Stomach (tissue), 4 donors: ENCODE data around the gene TBX3.

Source experiments
- EP300 ChIP-seq: sonication (generic); formaldehyde crosslinking; IDR thresholded peaks from one replicate; pipeline ENCODE4 v1.6.1; 2017; ENCODE audit warnings: antibody characterized with exemption
- TF ChIP-seq, protein P1 (sequence below), 7 experiments: fragments of 450-650 bp in 4 of 7; fragments of 200-600 bp in 3 of 7; sonication (generic) in 3 of 7; IDR thresholded peaks; one replicate each; pipeline ENCODE4 v1.5.1; 2016 to 2019; ENCODE audit warnings: antibody characterized with exemption in 7 of 7, control low read depth in 2 of 7, mild to moderate bottlenecking in 1 of 7

DNA sequence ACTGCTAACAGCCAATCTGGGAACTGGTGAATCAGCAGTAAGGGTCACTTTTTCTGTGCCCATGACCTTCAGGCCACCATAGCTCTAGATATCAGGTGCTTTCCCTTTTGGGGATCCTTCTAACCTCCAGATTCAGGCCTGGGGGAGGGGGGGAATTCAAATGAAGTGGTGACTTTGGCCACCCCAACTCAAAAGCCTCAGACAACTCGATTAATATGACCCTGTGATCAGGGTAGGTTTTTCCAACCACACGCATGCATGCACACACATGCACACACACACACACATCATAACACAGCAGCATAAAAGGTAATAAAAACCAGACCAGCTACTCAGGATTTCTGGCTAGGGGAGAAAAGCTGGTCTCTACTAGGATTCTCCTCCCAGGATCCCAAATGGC lies 5.3 kb downstream of the TBX3 start:
- no peak for TF ChIP-seq EP300
- TF ChIP-seq, protein P1, sequence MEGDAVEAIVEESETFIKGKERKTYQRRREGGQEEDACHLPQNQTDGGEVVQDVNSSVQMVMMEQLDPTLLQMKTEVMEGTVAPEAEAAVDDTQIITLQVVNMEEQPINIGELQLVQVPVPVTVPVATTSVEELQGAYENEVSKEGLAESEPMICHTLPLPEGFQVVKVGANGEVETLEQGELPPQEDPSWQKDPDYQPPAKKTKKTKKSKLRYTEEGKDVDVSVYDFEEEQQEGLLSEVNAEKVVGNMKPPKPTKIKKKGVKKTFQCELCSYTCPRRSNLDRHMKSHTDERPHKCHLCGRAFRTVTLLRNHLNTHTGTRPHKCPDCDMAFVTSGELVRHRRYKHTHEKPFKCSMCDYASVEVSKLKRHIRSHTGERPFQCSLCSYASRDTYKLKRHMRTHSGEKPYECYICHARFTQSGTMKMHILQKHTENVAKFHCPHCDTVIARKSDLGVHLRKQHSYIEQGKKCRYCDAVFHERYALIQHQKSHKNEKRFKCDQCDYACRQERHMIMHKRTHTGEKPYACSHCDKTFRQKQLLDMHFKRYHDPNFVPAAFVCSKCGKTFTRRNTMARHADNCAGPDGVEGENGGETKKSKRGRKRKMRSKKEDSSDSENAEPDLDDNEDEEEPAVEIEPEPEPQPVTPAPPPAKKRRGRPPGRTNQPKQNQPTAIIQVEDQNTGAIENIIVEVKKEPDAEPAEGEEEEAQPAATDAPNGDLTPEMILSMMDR (IDR thresholded peaks at IDR 0.05): no peak
